Measurements from ENCODE around the gene TRIM65.
"Not testable (repeated sequence)": the region's sequence is repeated elsewhere in the genome, so short reads cannot be mapped to it uniquely, and the experiment has no call there.

- TF ChIP-seq CTCF, POLR2A (IDR thresholded peaks at IDR 0.05): not testable (repeated sequence)
Measured at GRCh38 chr17:75864887-75865286, 31.9 kb downstream of the TRIM65 start.

Data from adrenal gland (tissue), 5 donors.